Psoas muscle (tissue), 8 donors: ENCODE results near the gene GBP3. TPM values are rescaled to one million over a fixed set of nuclear protein-coding genes. Genes with fewer than 3 reads are reported as not detected.

Experiments
- ATAC-seq, 4 donors: fragments of 200-7000 bp; cut with Tn5 transposase; one replicate each; pipeline ENCODE4 v1.9.1; 2020; ENCODE audit warnings: moderate library complexity in 3 of 4, mild to moderate bottlenecking in 2 of 4
- DNase-seq, 2 donors: peaks; one replicate each; pipeline ENCODE4 v3.0.0-alpha.2; 2020
- H3K27ac ChIP-seq: fragments of 200-600 bp; one replicate; pipeline ENCODE4 v1.8.0; 2022
- H3K27me3 ChIP-seq, 3 donors: fragments of 200-600 bp in 1 of 3; one replicate each; pipeline versions ENCODE4 v1.6.1 to v1.8.0; 2013 to 2022; ENCODE audit warnings: low read length in 2 of 3, mild to moderate bottlenecking in 2 of 3, moderate library complexity in 1 of 3; ENCODE audit not compliant: insufficient read depth in 3 of 3
- H3K36me3 ChIP-seq, 2 donors: fragments of 200-600 bp in 1 of 2; one replicate each; pipeline versions ENCODE4 v1.6.1 to v1.8.0; 2013 to 2022; ENCODE audit warnings: low read depth in 1 of 2, mild to moderate bottlenecking in 1 of 2, moderate library complexity in 1 of 2; ENCODE audit not compliant: insufficient read depth in 1 of 2
- H3K4me1 ChIP-seq: fragments of 200-600 bp; one replicate; pipeline ENCODE4 v1.8.0; 2022
- H3K4me3 ChIP-seq: fragments of 200-600 bp; one replicate; pipeline ENCODE4 v1.8.0; 2022; ENCODE audit warnings: mild to moderate bottlenecking
- H3K9me3 ChIP-seq: fragments of 200-600 bp; one replicate; pipeline ENCODE4 v1.8.0; 2022
- CTCF ChIP-seq: fragments of 200-600 bp; IDR thresholded peaks from one replicate; pipeline ENCODE4 v1.8.0; 2022; ENCODE audit warnings: antibody characterized with exemption
- WGBS, 3 donors: extraction: QIAGEN DNeasy Blood & Tissue Kit; methylation state at CpG; one replicate each; pipeline versions ENCODE4 v1.1.6 to v1.1.7; 2013; 5-methylcytosine and 5-hydroxymethylcytosine counted together
- intact Hi-C, 2 donors: fragments of 100-400 bp; cut with DNase I; formaldehyde crosslinking; loops; one replicate each; pipeline versions ENCODE4 v1.11.0 to v1.14.2; 2022
- long read RNA-seq, 2 donors: library from polyadenylated mRNA; unstranded; transcript quantifications; one replicate each; pipeline ENCODE4 v2.0.0, GENCODE V29; 2021
- polyA plus RNA-seq, 3 donors: library from polyadenylated mRNA; stranded (reverse); fragments of 200-250 nt; gene quantifications; one replicate each; pipeline ENCODE4 v1.2.3, GENCODE V29; 2013
- total RNA-seq, 4 donors: library from RNA; stranded (reverse); fragmentation: NEBNext Ultra II Directional in 2 of 4; extraction: Animal tissue kit (Norgen Biotek cat#: 25700) in 2 of 4; gene quantifications; one replicate each; pipeline versions ENCODE4 v1.2.1 to v1.2.4, GENCODE V29; 2021 to 2023
- donor health status: healthy with polysubstance abuse.
- donor health status: DM: no; HTN: no; CAD: no; lungs with moderate emphysema.
- donor health status: Bipolar disorder and iron deficiency.
- donor health status: healthy.
- donor health status: DM: yes; HTN: yes; CAD: no.
- donor health status: DM: no; HTN: no; CAD: no.
- donor health status: DM: no; HTN: no; CAD: no.
- donor health status: DM: yes; HTN: yes; CAD: no.

GBP3 gene
- total RNA-seq, result 1 to 10 TPM; 1.4 to 5.3 (median 2.0) TPM
- polyA plus RNA-seq, result 1 to 10 TPM in 2 of 3 donors, under 1 TPM in 1; 0.56 to 1.4 (median 1.2) TPM
- long read RNA-seq, donor 1, partial matches to known transcripts, result 0 of 2 reads
- long read RNA-seq, donor 1, other reads (novel, unspliced or antisense), result 0 of 2 reads
- long read RNA-seq, donor 2, result 0 reads

- intact Hi-C loops, result no loop called here
- Histone ChIP-seq H3K36me3 (no peaks in the 10 kb centered on the region), H3K27ac (peak within 1 kb of the TSS; percentile 60), H3K9me3 (no peaks in the 10 kb centered on the region), H3K4me1 (no peaks in the 10 kb centered on the region), H3K27me3 (no peaks in the 10 kb centered on the region), H3K4me3 (peak within 1 kb of the TSS; percentile 63)
- TF ChIP-seq CTCF, result no peak
- DNase-seq (no peak), ATAC-seq (peak in 1 of 4 donors; percentile 61)
- 35 to 52% (median 36%) methylated on average over 5 of the region's 5 CpGs for WGBS, 3 donors
Observed at GRCh38 chr1:89022167-89022959, at the start of gene GBP3. TSS of gene GBP3 (minus strand) at chr1:89022866. CDS start at chr1:89020721, 2,145 bp downstream.

GRCh38 chr1:89070509-89070908, 47.8 kb upstream of the GBP3 start:
- H3K27me3 ChIP-seq, result no peaks in the 10 kb centered on the region
- ATAC-seq (no peak), DNase-seq (no peak)
- intact Hi-C loops, result no loop called here
- H3K27ac ChIP-seq, result no peak overlapping the region
- H3K9me3 ChIP-seq, result no peaks in the 10 kb centered on the region
- peak overlapping the region; percentile 55 for H3K4me3 ChIP-seq
- no peaks in the 10 kb centered on the region for H3K36me3 ChIP-seq
- no peak for TF ChIP-seq CTCF
- 36 to 38% (median 37%) methylated on average over 1 of the region's 1 CpG for WGBS, 3 donors
- H3K4me1 ChIP-seq, result no peaks in the 10 kb centered on the region

- Histone ChIP-seq H3K4me1 (no peaks in the 10 kb centered on the region), H3K27ac (peak overlapping the region; percentile 39), H3K4me3 (peak overlapping the region; percentile 55), H3K9me3 (no peaks in the 10 kb centered on the region), H3K27me3 (no peaks in the 10 kb centered on the region), H3K36me3 (no peaks in the 10 kb centered on the region)
- TF ChIP-seq CTCF, result no peak
- WGBS, 3 donors, result 14 to 25% (median 15%) methylated on average over 2 of the region's 2 CpGs
- intact Hi-C loops, result loop anchor here in 1 of 2 donors (5.0 kb wide), 1 partner anchor 47 kb away; no protein-coding TSS in a partner anchor
- no peak for ATAC-seq
- DNase-seq, result no peak
Observed at GRCh38 chr1:89069951-89070350, 47.3 kb upstream of the GBP3 start.

GRCh38 chr1:89068291-89068690, 45.6 kb upstream of the GBP3 start:
- H3K27me3 ChIP-seq, result no peaks in the 10 kb centered on the region
- TF ChIP-seq CTCF, result no peak
- H3K4me1 ChIP-seq, result no peaks in the 10 kb centered on the region
- intact Hi-C loops, result loop anchor here in 1 of 2 donors (5.0 kb wide), 1 partner anchor 49 kb away; no protein-coding TSS in a partner anchor
- DNase-seq (no peak), ATAC-seq (no peak)
- H3K27ac ChIP-seq, result no peak overlapping the region
- H3K9me3 ChIP-seq, result no peaks in the 10 kb centered on the region
- H3K36me3 ChIP-seq, result no peaks in the 10 kb centered on the region
- no peak overlapping the region for H3K4me3 ChIP-seq
